ENCODE measurements around the gene TULP4. TPM values are rescaled to one million over a fixed set of nuclear protein-coding genes. Genes with fewer than 3 reads are reported as not detected.
"Not testable (repeated sequence)": the region's sequence is repeated elsewhere in the genome, so short reads cannot be mapped to it uniquely, and the experiment has no call there.

TULP4 gene
- total RNA-seq, 2 experiments from 2014 or later: 48.7 to 58.1 TPM

- no peak for DNase-seq
- Mint-ChIP-seq H3K27ac (no peak overlapping the region), H3K27me3 (no peaks in the 10 kb centered on the region), H3K4me3 (no peak overlapping the region), H3K9me3 (peaks cover 6% of the 10 kb centered on the region), H3K4me1 (no peaks in the 10 kb centered on the region), H3K36me3 (peaks cover 22% of the 10 kb centered on the region)
- no peak for ATAC-seq (ENCODE audit: low read depth)
- POLR2A ChIA-PET: no interaction called here
These were observed 35.1 kb downstream of the TULP4 start for GRCh38 chr6:158347335-158347734.

DNA sequence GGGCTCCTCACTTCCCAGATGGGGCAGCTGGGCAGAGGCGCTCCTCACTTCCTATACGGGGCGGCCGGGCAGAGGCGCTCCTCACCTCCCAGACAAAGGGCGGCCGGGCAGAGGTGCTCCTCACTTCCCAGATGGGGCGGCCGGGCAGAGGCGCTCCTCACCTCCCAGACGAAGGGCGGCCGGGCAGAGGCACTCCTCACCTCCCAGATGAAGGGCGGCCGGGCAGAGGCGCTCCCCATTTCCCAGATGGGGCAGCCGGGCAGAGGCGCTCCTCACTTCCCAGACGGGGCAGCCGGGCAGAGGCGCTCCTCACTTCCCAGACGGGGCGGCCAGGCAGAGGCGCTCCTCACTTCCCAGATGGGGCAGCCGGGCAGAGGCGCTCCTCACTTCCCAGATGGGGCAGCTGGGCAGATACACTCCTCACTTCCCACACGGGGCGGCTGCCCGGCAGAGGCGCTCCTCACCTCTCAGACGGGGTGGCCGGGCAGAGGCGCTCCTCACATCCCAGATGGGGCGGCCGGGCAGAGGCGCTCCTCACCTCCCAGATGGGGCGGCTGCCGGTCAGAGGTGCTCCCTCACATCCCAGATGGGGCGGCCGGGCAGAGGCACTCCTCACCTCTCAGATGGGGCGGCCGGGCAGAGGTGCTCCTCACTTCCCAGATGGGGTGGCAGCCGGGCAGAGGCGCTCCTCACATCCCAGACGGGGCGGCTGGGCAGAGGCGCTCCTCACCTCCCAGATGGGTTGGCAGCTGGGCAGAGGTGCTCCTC is 36.7 kb downstream of the TULP4 start:
- ATAC-seq (ENCODE audit: low read depth); H3K9me3 Mint-ChIP-seq; H3K4me3 Mint-ChIP-seq; H3K4me1 Mint-ChIP-seq; DNase-seq; H3K27me3 Mint-ChIP-seq; H3K27ac Mint-ChIP-seq; POLR2A ChIA-PET: not testable (repeated sequence)
- H3K36me3 Mint-ChIP-seq: peaks cover 18% of the 10 kb centered on the region

GRCh38 chr6:158349505-158350275 is 37.4 kb downstream of the TULP4 start:
- H3K27me3 Mint-ChIP-seq; POLR2A ChIA-PET; H3K9me3 Mint-ChIP-seq; H3K4me3 Mint-ChIP-seq; H3K27ac Mint-ChIP-seq; DNase-seq; ATAC-seq (ENCODE audit: low read depth); H3K4me1 Mint-ChIP-seq: not testable (repeated sequence)
- peaks cover 12% of the 10 kb centered on the region for H3K36me3 Mint-ChIP-seq

DNA sequence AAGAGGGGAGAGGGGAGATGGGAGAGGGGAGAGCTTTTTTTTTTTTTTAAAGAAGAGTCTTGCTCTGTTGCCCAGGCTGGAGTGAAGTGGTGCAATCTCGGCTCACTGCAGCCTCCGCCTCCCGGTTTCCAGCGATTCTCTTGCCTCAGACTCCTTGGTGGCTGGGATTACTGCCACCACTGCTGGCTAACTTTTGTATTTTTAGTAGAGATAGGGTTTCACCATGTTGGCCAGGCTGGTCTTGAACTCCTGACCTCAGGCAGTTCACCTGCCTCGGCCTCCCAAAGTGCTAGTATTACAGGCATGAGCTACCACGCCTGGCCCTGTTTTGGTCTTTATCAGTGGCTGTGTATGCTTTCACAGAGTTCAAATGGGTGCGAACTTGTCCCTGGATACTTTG is 38.5 kb downstream of the TULP4 start:
- H3K36me3 Mint-ChIP-seq; H3K4me1 Mint-ChIP-seq; H3K27me3 Mint-ChIP-seq; DNase-seq; H3K27ac Mint-ChIP-seq; H3K4me3 Mint-ChIP-seq; POLR2A ChIA-PET; H3K9me3 Mint-ChIP-seq; ATAC-seq (ENCODE audit: low read depth): not testable (repeated sequence)

- DNase-seq: no peak
- peaks cover 19% of the 10 kb centered on the region for H3K4me1 Mint-ChIP-seq
- no peak overlapping the region for H3K27ac Mint-ChIP-seq
- H3K27me3 Mint-ChIP-seq: no peaks in the 10 kb centered on the region
- H3K36me3 Mint-ChIP-seq: peaks cover 5% of the 10 kb centered on the region
- no peak overlapping the region for H3K4me3 Mint-ChIP-seq
- POLR2A ChIA-PET: interaction anchor here (0.5 kb wide), 1 partner anchor 24 kb away, joined by 5 read pairs; no protein-coding TSS in a partner anchor
- ATAC-seq (ENCODE audit: low read depth): no peak
- H3K9me3 Mint-ChIP-seq: no peaks in the 10 kb centered on the region
These were observed 41.9 kb downstream of the TULP4 start for GRCh38 chr6:158353883-158354877.

- Mint-ChIP-seq H3K9me3 (no peaks in the 10 kb centered on the region), H3K4me3 (no peak overlapping the region), H3K36me3 (peaks cover 2% of the 10 kb centered on the region), H3K27me3 (no peaks in the 10 kb centered on the region), H3K4me1 (peaks cover 19% of the 10 kb centered on the region), H3K27ac (no peak overlapping the region)
- DNase-seq (no peak), ATAC-seq (ENCODE audit: low read depth) (no peak)
- POLR2A ChIA-PET: no interaction called here
These were observed 44.6 kb downstream of the TULP4 start for GRCh38 chr6:158356586-158357546.

DNA sequence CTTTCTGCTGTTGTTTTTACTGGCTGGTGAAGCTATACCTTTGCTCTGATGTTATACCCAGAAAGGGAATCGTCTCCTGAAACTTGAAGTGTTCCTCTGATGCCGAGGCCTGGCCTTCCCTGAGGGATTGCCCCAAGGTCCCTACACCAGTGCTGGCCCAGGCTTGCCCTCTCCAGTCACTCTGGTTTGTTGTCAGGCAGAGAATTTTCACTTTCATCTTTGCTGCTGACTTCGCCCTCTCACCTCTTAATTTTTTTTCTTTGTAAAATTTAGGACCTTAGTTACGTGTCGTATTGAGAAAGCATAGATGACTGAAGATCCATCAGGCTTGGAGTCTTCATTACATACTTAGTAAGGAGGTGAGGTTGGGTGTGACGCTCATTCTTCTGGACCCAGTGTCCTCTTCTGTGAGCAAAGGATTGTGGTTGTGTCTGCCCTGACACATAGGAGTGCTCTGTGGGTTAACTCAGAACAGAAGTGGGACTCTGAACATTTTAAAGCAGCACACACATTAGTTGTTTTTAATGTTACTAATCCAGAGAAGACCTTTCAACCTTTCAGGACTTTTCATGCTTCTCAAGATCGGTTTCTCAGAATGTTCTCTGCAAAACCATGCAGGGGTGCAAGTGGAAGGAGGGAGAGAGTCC is 45.4 kb downstream of the TULP4 start:
- Mint-ChIP-seq H3K4me1 (peaks cover 19% of the 10 kb centered on the region), H3K27me3 (no peaks in the 10 kb centered on the region), H3K36me3 (peaks cover 2% of the 10 kb centered on the region), H3K27ac (peak overlapping the region; percentile 59), H3K4me3 (no peak overlapping the region), H3K9me3 (no peaks in the 10 kb centered on the region)
- ATAC-seq (ENCODE audit: low read depth): no peak
- POLR2A ChIA-PET: no interaction called here
- DNase-seq: no peak

DNA sequence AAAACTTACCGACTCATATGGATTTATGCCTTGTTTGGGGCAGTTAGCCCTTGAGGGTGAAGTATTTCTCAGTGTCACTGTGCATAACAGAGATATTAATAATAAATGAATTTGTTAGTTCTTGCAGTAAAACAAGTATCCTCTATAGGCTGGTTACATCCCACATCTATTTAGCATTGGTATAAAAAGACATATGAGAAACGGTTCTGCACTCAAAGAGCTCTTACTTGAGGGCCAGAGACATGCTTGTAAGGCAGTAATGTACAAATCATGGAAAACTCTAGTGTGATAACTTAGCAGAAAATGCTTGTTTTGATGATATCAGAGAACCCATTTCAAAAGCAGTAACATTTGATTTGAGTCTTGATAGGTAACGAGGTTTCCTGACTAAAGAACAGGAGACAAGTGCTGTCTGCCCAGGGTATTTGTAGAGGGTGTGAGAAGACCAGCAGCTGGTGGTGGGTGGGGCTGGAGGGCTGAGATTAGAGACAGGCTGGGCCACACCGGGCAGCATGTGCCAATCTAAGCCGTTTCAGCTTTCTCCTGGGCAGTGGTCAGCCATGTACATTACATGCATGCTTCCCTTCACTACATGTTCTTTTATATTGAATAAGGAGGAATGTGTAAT is 46.3 kb downstream of the TULP4 start:
- POLR2A ChIA-PET: no interaction called here
- Mint-ChIP-seq H3K9me3 (no peaks in the 10 kb centered on the region), H3K4me1 (peaks cover 19% of the 10 kb centered on the region), H3K27me3 (no peaks in the 10 kb centered on the region), H3K27ac (no peak overlapping the region), H3K36me3 (peaks cover 2% of the 10 kb centered on the region), H3K4me3 (no peak overlapping the region)
- ATAC-seq (ENCODE audit: low read depth) (no peak), DNase-seq (no peak)

- DNase-seq (no peak), ATAC-seq (ENCODE audit: low read depth) (no peak)
These were observed 48.8 kb downstream of the TULP4 start for GRCh38 chr6:158361068-158361467.

GRCh38 chr6:158361961-158362669 is 49.9 kb downstream of the TULP4 start:
- POLR2A ChIA-PET: no interaction called here
- Mint-ChIP-seq H3K27ac (no peak overlapping the region), H3K4me1 (peaks cover 10% of the 10 kb centered on the region), H3K27me3 (peaks cover 3% of the 10 kb centered on the region), H3K4me3 (no peak overlapping the region), H3K9me3 (peaks cover 2% of the 10 kb centered on the region), H3K36me3 (peaks cover 1% of the 10 kb centered on the region)
- no peak for DNase-seq
- no peak for ATAC-seq (ENCODE audit: low read depth)

More at GRCh38 chr6:158361068-158361467, 48.8 kb downstream of the TULP4 start:
- Mint-ChIP-seq H3K9me3 (peaks cover 2% of the 10 kb centered on the region), H3K4me1 (peaks cover 19% of the 10 kb centered on the region), H3K4me3 (no peak overlapping the region), H3K27ac (no peak overlapping the region), H3K27me3 (no peaks in the 10 kb centered on the region), H3K36me3 (peaks cover 3% of the 10 kb centered on the region)
- POLR2A ChIA-PET: no interaction called here

- Mint-ChIP-seq H3K4me1 (no peaks in the 10 kb centered on the region), H3K36me3 (peaks cover 1% of the 10 kb centered on the region), H3K9me3 (peaks cover 2% of the 10 kb centered on the region), H3K27ac (no peak overlapping the region), H3K27me3 (peaks cover 3% of the 10 kb centered on the region), H3K4me3 (no peak overlapping the region)
- no peak for ATAC-seq (ENCODE audit: low read depth)
- DNase-seq: no peak
- POLR2A ChIA-PET: no interaction called here
These were observed 54.1 kb downstream of the TULP4 start for GRCh38 chr6:158366363-158366762.

Measured in activated naive CD8-positive, alpha-beta T cell treated with anti-CD3 and anti-CD28 coated beads, Interleukin-2, amount 10 ng/mL, durations not matched to agents 7 days and 5 days (primary cell).